K562 (cell line): ENCODE measurements around the gene CYRIA. TPM values are rescaled to one million over a fixed set of nuclear protein-coding genes. Genes with fewer than 3 reads are reported as not detected.

Experiments
- BCOR ChIP-seq: fragments of 450-650 bp; IDR thresholded peaks from 2 replicates; pipeline ENCODE4 v1.6.1; 2016
- CBX5 ChIP-seq: IDR thresholded peaks from 2 replicates; pipeline ENCODE4 v1.6.1; 2014; ENCODE audit warnings: low read depth, borderline replicate concordance
- CHD7 ChIP-seq: fragments of 200-600 bp; sonication (generic); IDR thresholded peaks from one replicate; pipeline ENCODE4 v1.6.1; 2012; ENCODE audit warnings: mild to moderate bottlenecking, low read depth, low read length, inconsistent platforms
- CREB1 ChIP-seq, 2 experiments: sonication (generic) in 1 of 2; formaldehyde crosslinking in 1 of 2; IDR thresholded peaks; 2 replicates each; pipeline versions ENCODE4 v1.6.1 to v1.8.0; 2012 to 2022; ENCODE audit warnings: inconsistent platforms in 1 of 2, mild to moderate bottlenecking in 1 of 2, missing genetic modification reagents in 1 of 2, moderate library complexity in 1 of 2
- FOXA1 ChIP-seq: fragments of 450-650 bp; IDR thresholded peaks from 2 replicates; pipeline ENCODE4 v1.6.1; 2016; ENCODE audit warnings: mild to moderate bottlenecking, borderline replicate concordance
- GABPB1 ChIP-seq: sonication (generic); formaldehyde crosslinking; IDR thresholded peaks from 2 replicates; pipeline ENCODE4 v1.8.0; 2022; ENCODE audit warnings: mild to moderate bottlenecking, missing genetic modification reagents
- ID3 ChIP-seq, 2 experiments: fragments of 250-450 bp in 1 of 2; fragments of 450-650 bp in 1 of 2; sonication (Bioruptor Pico) in 1 of 2; IDR thresholded peaks; 2 replicates each; pipeline versions ENCODE4 v1.6.1 to v1.8.0; 2016 to 2021; ENCODE audit warnings: mild to moderate bottlenecking in 2 of 2, moderate library complexity in 2 of 2, missing compliant biosample characterization in 1 of 2, missing genetic modification characterization in 1 of 2
- MAFG ChIP-seq: fragments of 450-650 bp; conservative IDR thresholded peaks from 2 replicates; pipeline ENCODE4 v1.6.1; 2016; ENCODE audit warnings: missing genetic modification characterization, missing compliant biosample characterization
- NFRKB ChIP-seq: fragments of 450-650 bp; IDR thresholded peaks from 2 replicates; pipeline ENCODE4 v1.6.1; 2016; ENCODE audit warnings: low read depth
- OTX1 ChIP-seq: fragments of 450-650 bp; formaldehyde crosslinking; IDR thresholded peaks from 2 replicates; pipeline ENCODE4 v1.4.0; 2022; ENCODE audit warnings: mild to moderate bottlenecking
- POU5F1 ChIP-seq: fragments of 150-350 bp; IDR thresholded peaks from 2 replicates; pipeline ENCODE4 v1.6.1; 2014; ENCODE audit warnings: borderline replicate concordance, low read length, low read depth, mild to moderate bottlenecking; ENCODE audit not compliant: partially characterized antibody
- RBM17 ChIP-seq: fragments of 200-400 bp; formaldehyde crosslinking; IDR thresholded peaks from 2 replicates; pipeline ENCODE4 v1.6.1; 2017; ENCODE audit warnings: low read depth, mild to moderate bottlenecking, low read length, borderline replicate concordance
- RFX1 ChIP-seq: fragments of 450-650 bp; IDR thresholded peaks from 2 replicates; pipeline ENCODE4 v1.6.1; 2016; ENCODE audit warnings: mild to moderate bottlenecking, moderate library complexity
- SMARCE1 ChIP-seq: fragments of 450-650 bp; IDR thresholded peaks from 2 replicates; pipeline ENCODE4 v1.7.1; 2016; ENCODE audit warnings: mild to moderate bottlenecking
- XRCC5 ChIP-seq: fragments of 200-400 bp; formaldehyde crosslinking; IDR thresholded peaks from 2 replicates; pipeline ENCODE4 v1.6.1; 2017; ENCODE audit warnings: low read depth, mild to moderate bottlenecking, low read length
- ZC3H8 ChIP-seq: fragments of 450-650 bp; IDR thresholded peaks from 2 replicates; pipeline ENCODE4 v1.6.1; 2017
- ZNF282 ChIP-seq: sonication (generic); formaldehyde crosslinking; IDR thresholded peaks from 2 replicates; pipeline ENCODE4 v1.8.1; 2023; ENCODE audit warnings: missing genetic modification reagents
- ZNF695 ChIP-seq: fragments of 450-650 bp; formaldehyde crosslinking; IDR thresholded peaks from 2 replicates; pipeline ENCODE4 v1.4.0; 2020; ENCODE audit warnings: mild to moderate bottlenecking, moderate library complexity
- polyA plus RNA-seq, 8 experiments: library from polyadenylated mRNA; depleted of rRNA in 4 of 8; stranded (reverse) in 5 of 8; unstranded in 3 of 8; fragments of >200 nt; fragmentation: Nextera tagmentation in 2 of 8; fragmentation: Illumina TruSeq in 1 of 8; extraction: Ambion mirVana in 2 of 8; extraction: Trizol in 1 of 8; gene quantifications; 2 replicates each; pipeline versions ENCODE4 v1.2.1 to v1.2.3, GENCODE V29; 2011 to 2014; ENCODE audit warnings: inconsistent platforms in 1 of 8, missing spikeins in 1 of 8
- total RNA-seq, 7 experiments: library from RNA; depleted of rRNA in 6 of 7; stranded (reverse); fragments of >200 nt in 6 of 7; fragmentation: Illumina TruSeq in 2 of 7; extraction: Trizol in 2 of 7; gene quantifications; 2 replicates each; pipeline versions ENCODE4 v1.2.1 to v1.2.3, GENCODE V29; 2011 to 2021; ENCODE audit warnings: low replicate concordance in 1 of 7

Gene CYRIA
- total and polyA plus RNA-seq, 9 of the 15 experiments (the other 6 are each of a cell fraction or from before 2014, with no cell fraction given): 0.84 to 5.6 (median 3.0) TPM

GRCh38 chr2:16625201-16625729 lies 40.4 kb downstream of the CYRIA start (continued):
- TF ChIP-seq GABPB1 (CRISPR knock-in tag) (peak; percentile 35; the same call in 1 of the 2 replicates), CHD7 (no peak), POU5F1 (no peak), ZNF282 (no peak), NFRKB (peak; percentile 83), ZC3H8 (no peak), XRCC5 (no peak), RFX1 (no peak), CREB1 (IDR thresholded peaks at IDR 0.05) (no peak), CREB1 (CRISPR knock-in tag; IDR thresholded peaks at IDR 0.05) (no peak), ID3 (CRISPR knock-in tag; IDR thresholded peaks at IDR 0.05) (no peak), ID3 (tag; IDR thresholded peaks at IDR 0.05) (no peak), FOXA1 (no peak), OTX1 (CRISPR knock-in tag) (peak; percentile 89; the same call in 1 of the 2 replicates), BCOR (no peak), SMARCE1 (peak; percentile 92; the same call in 1 of the 2 replicates), ZNF695 (no peak), MAFG (tag) (no peak), CBX5 (no peak), RBM17 (no peak)
